ENCODE measurements around the gene RPS21.

Gene RPS21

DNA sequence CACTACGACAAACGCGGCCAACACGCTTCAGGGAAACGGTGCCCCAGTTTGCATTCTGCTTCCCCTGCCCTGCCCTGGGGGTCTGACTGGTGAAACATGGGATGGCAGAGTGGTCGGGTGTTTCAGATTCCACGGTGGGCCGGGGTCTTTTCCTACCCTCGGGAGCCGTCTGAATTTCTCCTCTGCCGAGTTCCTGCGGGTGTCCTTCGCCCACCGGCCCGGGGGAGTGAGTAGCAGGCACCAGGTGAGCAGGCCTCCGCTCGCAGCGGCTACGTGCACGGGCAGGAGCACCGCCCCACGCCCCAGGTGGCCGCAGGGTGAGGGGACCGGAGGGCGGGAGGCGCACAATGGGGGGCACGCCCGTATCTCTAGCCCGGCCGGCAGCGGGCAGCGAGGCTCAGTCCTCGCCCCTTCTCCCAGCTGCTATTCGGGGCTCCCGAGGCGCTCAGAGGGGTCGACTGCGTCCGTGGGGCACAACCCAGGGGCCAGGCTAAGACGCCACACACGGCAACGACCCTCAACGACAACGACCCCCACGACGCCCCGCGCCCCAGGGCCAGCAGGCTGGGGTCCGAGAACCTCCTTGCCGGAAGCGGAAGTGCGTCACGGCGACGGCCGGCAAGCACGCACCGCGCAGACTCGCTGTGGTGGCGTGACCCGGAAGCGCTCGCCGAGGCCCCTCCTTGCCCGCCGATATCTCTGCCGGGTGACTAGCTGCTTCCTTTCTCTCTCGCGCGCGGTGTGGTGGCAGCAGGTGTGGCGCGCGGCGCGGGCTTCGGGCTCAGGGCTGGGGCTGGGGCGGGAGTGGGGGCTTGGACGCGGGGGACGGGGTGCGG is at the start of gene RPS21:
Gene RPS21 (plus strand): TSS at position 721 of the 836 bp plus-strand sequence. CDS start 236 bp downstream, outside the sequence.
- DNase-seq: peak; percentile 93

DNA sequence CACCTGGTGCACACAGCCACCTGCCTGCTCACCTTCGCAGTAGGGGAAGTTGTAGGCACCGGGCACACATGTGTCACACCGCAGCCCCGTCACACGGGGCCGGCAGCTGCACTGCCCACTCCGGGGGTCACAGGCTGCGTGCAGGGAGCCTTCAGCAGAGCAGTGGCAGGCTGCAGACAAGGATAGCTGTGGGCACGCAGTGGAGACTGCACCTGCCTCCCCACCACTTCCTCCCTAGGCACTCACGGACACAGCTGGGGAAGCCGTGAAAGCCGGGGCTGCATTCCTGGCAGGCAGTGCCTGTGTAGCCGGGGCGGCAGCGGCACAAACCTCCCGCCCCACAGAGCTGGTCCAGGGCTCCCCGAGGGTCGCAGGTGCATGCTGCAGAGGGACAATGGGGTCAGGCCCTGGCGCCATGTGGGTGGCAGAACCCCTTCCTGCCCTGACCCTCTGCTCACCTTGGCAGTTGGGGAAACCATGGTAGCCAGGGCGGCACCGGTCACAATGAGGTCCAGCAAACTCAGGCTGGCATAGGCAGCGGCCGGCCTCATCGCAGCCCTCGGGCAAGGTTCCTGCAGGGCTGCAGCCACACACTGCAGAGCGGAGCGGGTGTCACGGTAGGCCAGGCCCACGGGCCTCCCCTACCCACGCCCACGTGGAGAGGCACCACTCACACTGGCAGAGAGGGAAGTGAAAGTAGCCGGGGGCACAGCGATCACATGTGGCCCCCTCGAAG is 49.2 kb upstream of the RPS21 start:
- no peak for DNase-seq

DNA sequence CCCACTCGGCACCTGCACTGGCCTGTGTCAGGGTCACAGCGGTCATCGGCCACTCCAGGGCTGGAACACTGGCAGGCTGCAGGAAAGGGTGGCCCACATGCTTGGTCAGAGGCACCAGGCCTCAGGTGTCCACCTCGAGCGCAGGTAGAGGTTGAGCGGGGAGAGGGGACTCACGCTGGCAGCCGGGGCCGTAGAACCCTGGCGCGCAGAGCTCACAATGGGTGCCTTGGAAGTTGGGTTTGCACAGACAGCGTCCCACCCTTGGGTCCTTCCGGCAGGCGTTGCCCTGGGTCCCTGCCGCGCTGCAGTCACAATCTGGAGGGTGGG is 48.6 kb upstream of the RPS21 start:
- DNase-seq: no peak

DNA sequence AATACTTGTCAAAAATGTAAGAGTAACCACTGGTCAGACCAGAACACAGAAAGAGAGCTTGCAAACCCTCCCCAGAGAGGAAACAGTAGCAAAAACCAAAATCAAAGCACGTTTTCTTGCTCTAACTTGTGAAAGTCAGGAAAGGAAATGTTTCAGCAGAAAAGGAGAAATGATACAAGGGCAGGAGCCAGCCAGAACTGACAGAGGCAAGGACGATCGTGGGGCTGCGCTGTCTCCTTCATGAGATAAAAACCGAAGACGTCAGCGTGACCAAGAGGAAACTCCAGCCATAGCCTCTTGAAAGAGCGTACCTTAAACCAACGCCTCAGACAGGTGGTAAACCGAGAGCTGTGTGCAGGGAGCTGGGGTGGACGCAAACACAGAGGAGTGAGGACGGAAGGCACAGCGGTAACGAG is 47.2 kb upstream of the RPS21 start:
- DNase-seq: no peak

DNA sequence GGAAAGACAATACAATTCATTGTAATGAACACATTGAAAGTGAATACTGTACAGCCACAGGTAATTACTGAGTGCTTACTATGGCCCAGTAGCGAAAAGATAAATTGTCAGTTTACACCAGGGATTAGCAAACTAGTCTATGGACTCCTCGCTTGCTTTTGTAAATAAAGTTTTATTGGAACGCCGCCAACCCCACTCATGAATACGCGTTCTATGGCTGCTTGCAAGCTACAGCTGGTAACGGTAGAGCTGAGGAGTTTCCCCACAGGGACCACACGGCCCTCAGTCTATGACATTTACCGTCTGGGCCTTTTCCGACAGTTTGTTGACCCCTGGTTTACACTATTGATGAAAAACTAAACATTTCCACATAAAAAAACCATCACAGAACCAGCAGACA is 44.0 kb upstream of the RPS21 start:
- no peak for DNase-seq

DNA sequence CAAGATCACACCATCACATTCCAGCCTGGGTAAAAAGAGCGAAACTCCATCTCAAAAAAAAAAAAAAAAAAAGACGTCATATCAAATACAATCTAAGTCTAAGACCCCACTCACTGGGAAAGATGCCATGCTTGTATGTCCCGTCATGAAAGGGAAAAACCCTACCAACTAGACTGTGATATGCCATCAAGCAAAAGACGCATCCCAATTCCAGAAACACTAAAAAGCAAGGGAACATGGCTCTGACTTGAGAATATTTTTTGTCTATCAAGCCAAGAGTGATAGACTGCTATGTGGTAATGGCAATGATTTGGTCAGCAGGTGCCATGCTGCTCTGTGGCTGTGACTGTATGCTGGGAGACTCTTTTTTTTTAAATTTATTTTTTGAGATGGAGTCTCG is 42.8 kb upstream of the RPS21 start:
- DNase-seq: no peak

DNA sequence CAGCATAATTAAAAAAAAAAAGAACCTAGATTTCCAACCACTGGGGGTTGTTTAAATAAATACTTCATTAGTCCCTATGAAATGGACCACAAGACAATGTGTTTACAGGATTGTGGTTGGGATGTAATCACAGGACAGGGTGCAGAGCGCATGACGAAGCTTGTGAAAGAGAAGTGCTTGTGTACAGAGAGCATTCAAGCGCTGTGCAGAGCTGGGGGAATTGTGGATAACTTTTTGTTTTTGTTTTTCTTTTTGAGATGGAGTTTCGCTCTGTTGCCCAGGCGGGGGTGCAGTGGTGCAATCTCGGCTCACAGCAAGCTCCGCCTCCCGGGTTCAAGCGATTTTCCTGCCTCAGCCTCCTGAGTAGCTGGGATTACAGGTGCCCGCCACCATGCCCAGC is 42.1 kb upstream of the RPS21 start:
- no peak for DNase-seq

DNA sequence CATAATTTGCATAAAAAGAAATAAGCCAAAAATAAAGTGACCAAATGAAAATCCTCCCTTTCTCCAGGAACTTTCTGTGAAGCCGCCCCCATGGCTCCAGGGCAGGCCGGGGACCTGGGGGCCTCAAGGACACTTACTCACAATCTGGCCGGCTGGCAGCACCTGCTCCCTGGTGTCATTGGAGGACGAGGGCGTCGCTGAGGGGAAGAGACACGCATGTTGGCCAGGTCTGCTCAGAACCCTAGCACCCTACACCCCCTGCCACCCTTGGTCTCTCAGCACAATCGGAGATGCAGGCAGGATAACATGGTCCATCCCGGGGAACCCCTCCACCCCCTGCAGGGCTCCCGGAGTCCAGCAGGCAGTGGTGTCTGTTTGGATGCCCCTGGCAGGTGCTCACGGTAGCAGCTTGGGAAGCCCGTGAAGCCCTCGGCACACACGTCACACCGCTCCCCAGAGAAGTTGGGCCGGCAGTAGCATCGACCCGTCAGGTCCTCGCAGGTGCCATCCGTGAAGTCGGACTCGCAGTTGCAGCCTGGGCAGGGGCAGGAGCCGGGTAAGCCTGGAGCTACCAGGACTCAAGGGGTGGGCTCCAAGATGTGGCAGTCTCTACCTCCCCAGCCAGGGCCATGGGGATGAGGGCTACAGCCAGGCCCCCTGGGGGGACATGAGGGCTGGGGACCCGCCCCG is 41.1 kb upstream of the RPS21 start:
- DNase-seq: no peak

DNA sequence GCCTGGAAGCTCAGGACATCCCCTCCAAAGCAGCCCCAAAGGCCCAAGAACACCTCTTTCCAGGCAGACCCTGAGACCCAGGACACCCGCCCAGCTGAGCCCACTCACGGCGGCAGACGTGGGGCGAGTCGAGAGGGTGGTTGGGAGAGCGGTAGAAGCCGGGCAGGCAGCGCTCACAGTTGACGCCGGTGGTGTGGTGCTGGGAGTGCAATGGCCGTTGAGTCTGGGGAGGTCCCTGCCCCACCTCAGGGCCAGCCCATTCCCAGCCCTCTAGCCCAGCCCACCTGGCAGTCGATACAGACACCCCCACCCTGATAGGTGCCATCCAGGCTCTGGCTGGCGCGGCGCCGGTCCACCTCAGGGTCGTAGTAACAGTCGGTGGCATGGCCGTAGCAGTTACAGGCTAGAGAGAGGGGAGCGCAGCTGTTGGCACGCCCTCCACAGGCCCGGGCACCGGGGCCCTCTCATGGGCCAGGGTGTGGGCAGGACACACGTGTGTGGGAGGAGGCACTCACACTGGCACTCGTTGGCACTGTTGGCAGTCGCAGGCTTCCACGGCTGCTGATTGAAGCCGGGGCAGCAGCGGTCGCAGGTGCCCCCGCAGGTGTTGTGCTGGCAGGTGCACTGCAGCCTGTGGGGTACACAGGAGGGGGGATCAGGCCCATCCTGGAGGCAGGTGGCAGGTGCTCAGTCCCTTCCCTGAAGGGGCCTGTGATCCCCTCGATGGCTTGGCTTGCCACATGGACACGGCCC is 40.3 kb upstream of the RPS21 start:
- DNase-seq: no peak

DNA sequence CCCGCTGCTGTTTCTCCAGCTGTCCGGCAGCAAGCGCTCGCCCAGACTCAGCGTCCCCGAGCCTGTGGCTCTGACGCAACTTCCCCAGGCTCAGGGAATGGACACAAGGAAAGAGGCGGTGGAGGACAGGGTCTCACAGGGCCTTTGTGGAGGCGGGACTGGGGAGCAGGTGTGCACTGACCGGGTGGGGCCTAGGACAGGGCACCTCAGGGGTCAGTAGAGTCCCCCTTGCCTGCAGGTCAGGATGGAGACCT is 39.8 kb upstream of the RPS21 start:
- no peak for DNase-seq

DNA sequence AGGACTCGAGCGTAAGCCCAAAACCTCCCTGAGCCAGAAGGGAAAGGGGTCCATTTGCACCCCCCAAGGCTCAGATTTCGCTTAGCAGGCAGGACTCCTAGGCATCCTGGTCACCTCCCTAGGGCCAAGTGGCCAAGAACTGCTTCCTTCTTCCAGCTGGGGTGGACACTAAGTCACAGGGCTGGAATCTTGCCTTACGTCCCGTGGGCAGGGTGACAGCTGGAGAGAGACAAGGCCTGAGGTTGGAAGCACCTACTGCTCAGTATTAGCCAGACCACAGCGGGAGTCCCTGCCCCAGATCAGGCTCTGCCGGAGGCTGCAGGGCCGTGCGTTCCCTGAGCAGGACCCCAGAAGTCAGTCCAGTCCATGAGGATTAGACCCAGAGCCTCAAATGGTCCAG is 39.5 kb upstream of the RPS21 start:
- no peak for DNase-seq

DNA sequence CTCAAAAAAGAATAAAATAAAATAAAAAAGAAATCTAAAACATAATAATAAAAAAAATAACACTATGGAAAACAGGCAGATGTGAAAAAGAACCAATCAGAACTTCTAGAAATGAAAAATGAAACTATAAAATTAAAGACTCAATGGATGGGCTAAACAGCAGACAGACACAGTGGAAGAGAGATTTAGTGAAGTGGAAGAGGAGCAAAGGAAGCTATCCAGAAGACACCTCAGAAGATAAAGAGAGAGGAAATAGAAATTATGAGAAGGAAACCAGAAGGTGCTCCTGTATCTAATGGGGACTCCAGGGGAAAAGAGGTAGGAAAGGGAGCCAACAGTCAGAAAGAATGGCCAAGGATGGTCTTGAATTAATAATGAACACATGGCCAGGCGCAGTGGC is 38.3 kb upstream of the RPS21 start:
- no peak for DNase-seq

DNA sequence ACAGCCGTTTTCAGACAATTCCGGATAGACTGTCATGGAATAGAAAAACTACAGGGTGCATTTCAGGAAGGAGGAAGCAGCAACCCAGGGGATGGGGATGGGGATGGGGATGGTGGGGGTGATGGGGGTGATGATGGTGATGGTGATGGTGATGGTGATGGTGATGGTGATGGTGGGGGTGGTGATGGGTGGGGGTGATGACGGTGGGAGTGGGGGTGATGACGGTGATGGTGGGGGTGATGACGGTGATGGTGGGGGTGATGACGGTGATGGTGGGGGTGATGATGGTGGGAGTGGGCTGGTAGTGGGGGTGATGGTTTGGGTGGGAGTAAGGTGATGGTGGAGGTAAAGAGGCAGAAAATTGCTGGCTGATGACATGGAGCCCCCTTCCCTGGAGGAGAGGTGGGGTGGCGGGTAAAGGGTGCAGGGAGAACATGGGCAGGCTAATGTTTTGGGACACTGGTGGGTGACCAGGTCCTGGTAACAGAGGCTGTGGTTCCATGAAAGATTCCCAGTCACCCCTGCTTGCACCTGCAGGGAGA is 37.3 kb upstream of the RPS21 start:
- DNase-seq: no peak

DNA sequence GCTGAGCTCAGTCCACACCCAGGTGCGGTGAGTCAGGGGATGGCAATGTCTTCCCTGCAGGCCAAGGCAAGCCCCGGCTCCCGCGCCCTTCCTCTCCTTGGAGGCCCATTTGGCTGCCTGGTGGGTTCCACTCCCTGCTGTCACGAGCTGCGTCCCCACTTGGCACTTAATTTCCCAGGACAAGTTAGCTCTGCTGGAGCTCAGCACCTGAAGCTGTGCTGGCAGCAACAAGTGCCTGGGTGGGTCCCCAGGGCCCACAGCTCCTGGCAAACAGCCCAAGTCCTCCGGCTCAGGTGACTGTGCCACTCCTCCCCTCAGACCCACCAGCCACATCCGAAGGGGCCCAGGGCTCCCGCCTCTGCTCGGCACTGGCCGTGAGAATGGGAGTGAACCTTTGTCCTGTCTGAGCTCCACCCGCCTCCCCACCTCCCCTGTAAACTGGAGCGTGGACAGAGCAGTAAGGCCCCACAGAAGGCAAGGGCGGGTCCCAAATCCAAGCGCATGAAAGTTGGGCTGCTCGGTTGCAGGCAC is 36.7 kb upstream of the RPS21 start:
- DNase-seq: no peak

DNA sequence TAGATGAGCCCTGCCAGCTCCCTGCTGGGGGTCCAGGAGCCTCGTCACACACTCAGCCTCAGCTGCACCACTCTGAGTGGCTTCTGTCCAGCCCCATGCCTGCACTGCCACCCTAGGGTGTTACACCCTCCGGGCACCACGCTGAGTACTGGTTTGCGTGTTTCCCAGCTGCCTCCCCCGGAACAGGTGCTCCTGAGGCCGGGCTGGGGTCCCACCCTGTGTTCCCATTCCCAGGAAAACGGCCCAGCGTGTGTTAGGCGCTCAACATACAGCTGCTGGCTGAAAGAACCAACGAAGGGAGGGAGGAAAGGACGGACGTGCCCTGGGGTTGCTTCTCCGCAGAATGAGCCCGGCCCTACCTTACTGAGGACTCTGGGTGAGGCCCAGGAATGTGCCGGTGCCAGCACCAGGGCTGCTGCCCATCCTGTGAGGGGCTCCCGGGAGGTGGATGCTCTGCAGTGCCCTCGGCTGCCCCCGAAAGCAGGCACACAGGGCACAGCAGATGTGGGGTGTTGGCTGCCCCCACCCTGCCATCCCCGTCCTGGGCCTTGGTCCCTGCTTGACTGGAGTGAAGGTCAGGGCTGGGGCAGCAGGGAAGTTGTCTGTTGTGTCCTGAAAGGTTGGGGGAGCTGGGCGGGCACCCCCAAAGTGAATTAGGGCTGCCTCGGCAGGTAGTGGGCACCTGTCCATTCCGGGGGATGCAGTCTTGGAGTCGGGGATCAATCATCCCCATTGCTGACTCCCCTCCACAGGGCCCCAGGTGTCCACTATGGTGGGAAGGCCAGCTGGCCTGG is 36.1 kb upstream of the RPS21 start:
- no peak for DNase-seq

DNA sequence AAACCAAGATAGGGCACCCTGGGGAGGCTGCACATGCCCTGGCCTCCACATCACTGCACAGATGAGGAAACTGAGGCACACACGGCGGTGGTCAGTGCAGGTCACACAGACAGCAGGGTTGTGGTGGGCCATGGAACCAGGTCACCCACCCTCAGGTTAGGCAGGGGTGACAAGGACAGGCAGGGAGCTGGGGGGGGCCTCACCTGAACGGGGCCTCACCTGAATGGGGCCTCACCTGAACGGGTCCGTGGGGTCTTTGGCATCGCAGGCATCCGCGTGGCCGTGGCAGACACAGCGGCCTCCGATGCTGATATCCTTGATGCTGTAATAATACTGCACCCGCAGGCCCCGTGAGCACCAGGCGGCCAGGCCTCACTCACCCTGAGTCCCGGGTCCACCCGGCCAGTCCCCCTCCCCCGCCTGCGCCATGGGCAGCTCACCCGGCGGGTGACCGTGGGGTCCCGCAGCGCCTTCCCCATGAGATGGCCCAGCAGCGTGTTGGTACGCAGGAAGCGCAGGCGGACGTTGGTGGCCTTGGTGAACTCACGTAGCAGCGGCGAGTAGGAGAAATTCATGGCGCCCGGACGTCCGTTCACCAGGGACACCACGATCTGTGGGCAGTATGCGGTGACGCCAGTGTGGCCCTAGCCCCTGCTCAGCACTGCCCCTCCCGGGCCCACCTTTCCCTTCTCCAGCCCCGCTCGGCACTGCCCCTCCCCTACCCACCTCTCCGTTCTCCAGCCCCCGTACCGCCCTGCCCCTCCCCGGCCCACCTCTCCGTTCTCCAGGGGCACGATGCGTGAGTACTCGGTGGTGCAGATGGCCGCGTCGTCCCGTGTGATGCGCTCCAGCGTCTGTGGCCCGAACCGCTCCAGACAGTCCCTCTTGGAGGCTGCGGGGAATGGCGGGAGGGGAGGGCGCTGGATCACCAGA is 35.2 kb upstream of the RPS21 start:
- DNase-seq: no peak

DNA sequence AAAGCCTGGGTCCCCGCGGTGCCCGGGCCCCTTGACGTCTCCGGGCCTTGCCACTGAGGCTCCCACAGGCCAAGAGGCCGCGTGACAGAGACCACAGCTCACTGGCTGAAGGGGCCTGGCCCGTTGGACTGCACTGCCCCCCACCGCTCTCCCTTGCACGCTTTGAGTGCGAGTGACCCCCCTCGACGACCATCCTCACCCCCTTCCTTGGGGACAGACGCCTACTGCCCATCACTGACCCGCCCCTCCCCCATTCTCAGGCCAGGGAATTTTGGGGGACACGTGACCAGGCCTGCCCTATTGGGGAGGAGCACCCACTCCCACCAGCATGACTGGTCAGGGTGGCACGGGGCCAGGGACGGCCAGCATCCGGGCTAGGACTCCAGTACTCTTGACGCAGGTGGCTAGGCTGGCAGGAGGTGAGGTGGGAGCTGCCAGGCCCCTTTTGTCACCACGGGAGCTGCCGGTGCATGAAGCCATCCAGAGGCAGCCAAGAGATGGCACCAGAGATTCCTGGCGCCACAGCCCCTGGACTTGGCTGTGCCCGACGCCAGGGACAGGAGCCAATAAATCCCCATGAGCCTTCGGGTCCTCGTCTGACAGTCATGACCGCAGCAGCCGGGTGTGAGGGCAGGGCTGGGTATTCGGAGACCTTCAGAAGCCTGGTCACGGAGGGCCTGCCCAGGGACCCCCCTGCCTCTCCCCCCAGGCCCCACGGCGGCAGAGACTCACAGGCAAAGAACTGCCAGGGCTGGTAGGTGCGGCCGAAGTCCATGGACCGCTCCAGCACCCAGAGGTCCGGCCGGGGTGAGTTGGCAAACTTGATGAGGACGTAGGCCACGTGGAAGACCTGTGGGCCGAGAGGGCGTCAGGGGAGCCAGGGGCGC is 34.3 kb upstream of the RPS21 start:
- DNase-seq: no peak

DNA sequence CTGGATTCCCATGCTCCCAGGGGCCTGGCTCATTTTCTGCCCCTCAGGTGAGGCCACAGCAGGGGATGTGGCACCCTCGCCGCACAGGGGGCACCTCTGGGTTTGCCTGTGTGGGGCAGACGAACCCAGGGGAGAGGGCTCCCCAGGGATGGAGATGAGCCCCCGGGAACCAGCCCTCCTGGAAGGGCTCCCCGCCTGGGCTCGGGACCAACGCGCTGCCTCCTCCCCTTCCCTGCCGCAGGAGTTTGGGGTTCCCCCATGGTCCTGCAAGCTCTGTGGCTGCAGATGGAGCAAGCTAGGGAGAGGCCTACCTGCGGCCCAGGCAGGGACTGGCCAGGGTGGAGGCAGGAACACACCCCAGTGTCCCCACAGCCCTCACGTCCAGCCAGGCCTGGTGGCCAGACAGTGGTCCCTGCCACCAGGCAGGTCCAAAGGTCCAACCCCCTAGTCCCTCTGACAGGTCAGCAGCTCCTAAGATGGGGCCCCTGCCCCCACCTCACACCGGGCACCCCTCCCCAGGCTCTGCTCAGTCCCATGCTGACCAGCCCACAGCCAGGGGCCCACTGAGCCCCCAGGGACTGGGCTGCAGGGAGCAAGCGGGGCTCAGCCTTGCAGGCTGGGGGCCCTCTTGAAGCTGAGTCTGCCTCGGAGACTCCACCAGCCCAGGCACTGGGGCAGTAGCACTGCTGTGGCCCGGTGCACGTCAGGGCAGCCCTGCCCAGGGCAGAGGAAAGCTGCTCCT is 33.4 kb upstream of the RPS21 start:
- DNase-seq: no peak
